ENCODE data around the gene NPPA. TPM values are rescaled to one million over a fixed set of nuclear protein-coding genes. Genes with fewer than 3 reads are reported as not detected.

Gene NPPA
- total RNA-seq, 4 donors from 2014 or later: 0.53 to 4.2 (median 1.9) TPM; not detected in 1

DNA sequence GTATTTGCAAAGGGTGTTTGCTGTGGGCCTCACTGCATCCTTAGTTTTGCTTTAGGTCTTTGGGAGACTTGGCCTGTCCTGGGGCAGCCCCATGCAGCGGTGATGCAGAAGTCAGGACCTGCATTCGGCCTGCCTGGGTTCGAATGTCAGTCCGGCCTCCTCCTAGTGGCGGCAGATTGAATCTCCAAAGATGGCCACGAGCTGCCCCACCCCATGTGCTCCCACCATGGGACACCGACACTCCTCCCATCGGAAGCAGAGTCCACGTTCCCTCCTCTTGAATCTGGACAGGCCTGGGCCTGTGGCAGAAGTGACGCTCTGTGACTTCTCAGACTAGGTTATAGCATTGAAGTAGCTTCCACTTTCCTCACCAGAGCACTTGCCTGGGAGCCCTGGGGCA lies 27.5 kb upstream of the NPPA start:
- in situ Hi-C loops (cut with MboI; ENCODE audit: low sequenced_read_pairs in 4 of 4): no loop called here
- DNase-seq (no peak), ATAC-seq (no peak)
- intact Hi-C loops (cut with DNase I; ENCODE audit: low total_unique reads): no loop called here
- no peak for TF ChIP-seq POLR2A (IDR thresholded peaks at IDR 0.05)
- TF ChIP-seq, protein P1, sequence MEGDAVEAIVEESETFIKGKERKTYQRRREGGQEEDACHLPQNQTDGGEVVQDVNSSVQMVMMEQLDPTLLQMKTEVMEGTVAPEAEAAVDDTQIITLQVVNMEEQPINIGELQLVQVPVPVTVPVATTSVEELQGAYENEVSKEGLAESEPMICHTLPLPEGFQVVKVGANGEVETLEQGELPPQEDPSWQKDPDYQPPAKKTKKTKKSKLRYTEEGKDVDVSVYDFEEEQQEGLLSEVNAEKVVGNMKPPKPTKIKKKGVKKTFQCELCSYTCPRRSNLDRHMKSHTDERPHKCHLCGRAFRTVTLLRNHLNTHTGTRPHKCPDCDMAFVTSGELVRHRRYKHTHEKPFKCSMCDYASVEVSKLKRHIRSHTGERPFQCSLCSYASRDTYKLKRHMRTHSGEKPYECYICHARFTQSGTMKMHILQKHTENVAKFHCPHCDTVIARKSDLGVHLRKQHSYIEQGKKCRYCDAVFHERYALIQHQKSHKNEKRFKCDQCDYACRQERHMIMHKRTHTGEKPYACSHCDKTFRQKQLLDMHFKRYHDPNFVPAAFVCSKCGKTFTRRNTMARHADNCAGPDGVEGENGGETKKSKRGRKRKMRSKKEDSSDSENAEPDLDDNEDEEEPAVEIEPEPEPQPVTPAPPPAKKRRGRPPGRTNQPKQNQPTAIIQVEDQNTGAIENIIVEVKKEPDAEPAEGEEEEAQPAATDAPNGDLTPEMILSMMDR (IDR thresholded peaks at IDR 0.05 in 4 of 5, conservative IDR thresholded peaks at IDR 0.05 in 1 of 5): no peak
- Histone ChIP-seq H3K27me3 (no peaks in the 10 kb centered on the region), H3K4me1 (peaks cover 35 to 51% of the 10 kb centered on the region in 2 donors), H3K9me3 (no peaks in the 10 kb centered on the region), H3K36me3 (no peaks in the 10 kb centered on the region), H3K4me3 (no peak overlapping the region), H3K27ac (peak overlapping the region; percentile 75 to 95 (median 82))

- TF ChIP-seq, protein P1 (IDR thresholded peaks at IDR 0.05 in 4 of 5, conservative IDR thresholded peaks at IDR 0.05 in 1 of 5): no peak
- TF ChIP-seq POLR2A (IDR thresholded peaks at IDR 0.05): no peak
- intact Hi-C loops (cut with DNase I; ENCODE audit: low total_unique reads): loop anchor here (1.0 kb wide), 1 partner anchor 12 kb away; no protein-coding TSS in a partner anchor
- H3K9me3 ChIP-seq: no peaks in the 10 kb centered on the region
- ATAC-seq (peak; percentile 25 to 28), DNase-seq (peak in 1 of 2 donors; percentile 33)
- in situ Hi-C loops (cut with MboI; ENCODE audit: low sequenced_read_pairs in 4 of 4): no loop called here
- peaks cover 31 to 46% of the 10 kb centered on the region in 2 donors for H3K4me1 ChIP-seq
- peak overlapping the region; percentile 75 to 95 (median 82) for H3K27ac ChIP-seq
- H3K27me3 ChIP-seq: no peaks in the 10 kb centered on the region
- no peak overlapping the region for H3K4me3 ChIP-seq
- H3K36me3 ChIP-seq: no peaks in the 10 kb centered on the region
These were observed 27.0 kb upstream of the NPPA start for GRCh38 chr1:11874624-11875023.

DNA sequence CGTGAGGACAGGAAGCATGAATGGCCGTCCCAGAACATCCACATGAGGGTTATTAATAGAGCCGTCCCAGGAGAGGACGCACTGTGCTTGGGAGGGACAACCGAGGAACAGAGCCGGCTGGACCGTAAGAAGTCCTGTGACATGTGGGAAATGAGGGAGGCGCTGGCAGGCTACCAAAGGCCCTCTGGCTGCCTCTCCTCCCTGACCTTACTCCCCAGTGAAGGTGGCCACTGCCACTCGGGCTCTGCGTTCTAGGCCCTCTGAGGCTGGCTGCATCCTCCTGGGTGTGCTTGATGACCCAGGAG lies 26.6 kb upstream of the NPPA start:
- peak in 1 of 2 donors; percentile 4 for TF ChIP-seq POLR2A (IDR thresholded peaks at IDR 0.05)
- TF ChIP-seq, protein P1 (IDR thresholded peaks at IDR 0.05 in 4 of 5, conservative IDR thresholded peaks at IDR 0.05 in 1 of 5): no peak

GRCh38 chr1:11873395-11874257 lies 26.0 kb upstream of the NPPA start:
- in situ Hi-C loops (cut with MboI; ENCODE audit: low sequenced_read_pairs in 4 of 4): no loop called here
- Histone ChIP-seq H3K36me3 (no peaks in the 10 kb centered on the region), H3K27me3 (no peaks in the 10 kb centered on the region), H3K4me3 (no peak overlapping the region), H3K27ac (peak overlapping the region; percentile 75 to 95 (median 83)), H3K4me1 (peaks cover 21 to 37% of the 10 kb centered on the region in 2 donors), H3K9me3 (no peaks in the 10 kb centered on the region)
- ATAC-seq: no peak
- TF ChIP-seq, protein P1 (IDR thresholded peaks at IDR 0.05 in 4 of 5, conservative IDR thresholded peaks at IDR 0.05 in 1 of 5): no peak
- TF ChIP-seq POLR2A (IDR thresholded peaks at IDR 0.05): peak; percentile 32 to 34
- DNase-seq: no peak
- intact Hi-C loops (cut with DNase I; ENCODE audit: low total_unique reads): loop anchor here (1.0 kb wide), 1 partner anchor 13 kb away; no protein-coding TSS in a partner anchor

More for the DNA sequence above, 26.6 kb upstream of the NPPA start:
- peaks cover 26 to 42% of the 10 kb centered on the region in 2 donors for H3K4me1 ChIP-seq
- no peaks in the 10 kb centered on the region for H3K36me3 ChIP-seq
- peak; percentile 96 for DNase-seq
- H3K27me3 ChIP-seq: no peaks in the 10 kb centered on the region
- H3K27ac ChIP-seq: peak overlapping the region; percentile 75 to 95 (median 83)
- peak; percentile 94 to 97 for ATAC-seq
- H3K4me3 ChIP-seq: no peak overlapping the region
- H3K9me3 ChIP-seq: no peaks in the 10 kb centered on the region
- in situ Hi-C loops (cut with MboI; ENCODE audit: low sequenced_read_pairs in 4 of 4): no loop called here
- intact Hi-C loops (cut with DNase I; ENCODE audit: low total_unique reads): loop anchor here (1.0 kb wide), 1 partner anchor 12 kb away; no protein-coding TSS in a partner anchor

All from gastrocnemius medialis (tissue), 4 donors.